Occipital lobe (tissue), 3 donors: ENCODE measurements around the gene COQ2. TPM values are rescaled to one million over a fixed set of nuclear protein-coding genes. Genes with fewer than 3 reads are reported as not detected.

ENCODE experiments used
- DNase-seq: peaks from one replicate; lab custom pipeline; 2025; lab: John Stamatoyannopoulos, UW
- small RNA-seq: library from RNA; depleted of rRNA; stranded (forward); fragments of <200 nt; gene quantifications from one replicate; pipeline ENCODE3, GENCODE V24; 2014
- total RNA-seq: library from RNA; depleted of rRNA; stranded (reverse); fragments of >200 nt; gene quantifications from one replicate; pipeline ENCODE4 v1.2.3, GENCODE V29; 2014

COQ2 gene
- total RNA-seq, 1 donor from 2014 or later: 13.4 TPM

GRCh38 chr4:83217721-83218522 lies 66.7 kb downstream of the COQ2 start:
- DNase-seq: no peak

- DNase-seq: no peak
Measured at GRCh38 chr4:83216959-83217683, 67.5 kb downstream of the COQ2 start.

- no peak for DNase-seq
Measured at GRCh38 chr4:83214079-83214478, 70.5 kb downstream of the COQ2 start.

Small RNAs within 50 kb of the gene (small RNA-seq; reads per million reads assigned to genes)
- gene AC114781.3: not detected

Other genes with a start within 250 kb of the COQ2 start
- 155 TPM for gene COPS4, start 249.6 kb downstream of the COQ2 start, total RNA-seq
- gene PLAC8, start 170.1 kb downstream of the COQ2 start, total RNA-seq: 1.4 TPM
- gene HPSE, start 50.0 kb upstream of the COQ2 start, total RNA-seq: 1.6 TPM
- 19.8 TPM for gene HELQ, start 171.0 kb upstream of the COQ2 start, total RNA-seq
- 32.6 TPM for gene MRPS18C, start 171.3 kb upstream of the COQ2 start, total RNA-seq
- gene ABRAXAS1, start 200.3 kb upstream of the COQ2 start, total RNA-seq: 7.3 TPM